Ecto neural progenitor cell (in vitro differentiated cells): ENCODE data around the gene VSTM4.

ENCODE experiments used
- DNase-seq: peaks from one replicate; pipeline ENCODE4 v3.0.0-alpha.2; 2018; ENCODE audit warnings: low spot score

Gene VSTM4, protein sequence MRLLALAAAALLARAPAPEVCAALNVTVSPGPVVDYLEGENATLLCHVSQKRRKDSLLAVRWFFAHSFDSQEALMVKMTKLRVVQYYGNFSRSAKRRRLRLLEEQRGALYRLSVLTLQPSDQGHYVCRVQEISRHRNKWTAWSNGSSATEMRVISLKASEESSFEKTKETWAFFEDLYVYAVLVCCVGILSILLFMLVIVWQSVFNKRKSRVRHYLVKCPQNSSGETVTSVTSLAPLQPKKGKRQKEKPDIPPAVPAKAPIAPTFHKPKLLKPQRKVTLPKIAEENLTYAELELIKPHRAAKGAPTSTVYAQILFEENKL

DNA sequence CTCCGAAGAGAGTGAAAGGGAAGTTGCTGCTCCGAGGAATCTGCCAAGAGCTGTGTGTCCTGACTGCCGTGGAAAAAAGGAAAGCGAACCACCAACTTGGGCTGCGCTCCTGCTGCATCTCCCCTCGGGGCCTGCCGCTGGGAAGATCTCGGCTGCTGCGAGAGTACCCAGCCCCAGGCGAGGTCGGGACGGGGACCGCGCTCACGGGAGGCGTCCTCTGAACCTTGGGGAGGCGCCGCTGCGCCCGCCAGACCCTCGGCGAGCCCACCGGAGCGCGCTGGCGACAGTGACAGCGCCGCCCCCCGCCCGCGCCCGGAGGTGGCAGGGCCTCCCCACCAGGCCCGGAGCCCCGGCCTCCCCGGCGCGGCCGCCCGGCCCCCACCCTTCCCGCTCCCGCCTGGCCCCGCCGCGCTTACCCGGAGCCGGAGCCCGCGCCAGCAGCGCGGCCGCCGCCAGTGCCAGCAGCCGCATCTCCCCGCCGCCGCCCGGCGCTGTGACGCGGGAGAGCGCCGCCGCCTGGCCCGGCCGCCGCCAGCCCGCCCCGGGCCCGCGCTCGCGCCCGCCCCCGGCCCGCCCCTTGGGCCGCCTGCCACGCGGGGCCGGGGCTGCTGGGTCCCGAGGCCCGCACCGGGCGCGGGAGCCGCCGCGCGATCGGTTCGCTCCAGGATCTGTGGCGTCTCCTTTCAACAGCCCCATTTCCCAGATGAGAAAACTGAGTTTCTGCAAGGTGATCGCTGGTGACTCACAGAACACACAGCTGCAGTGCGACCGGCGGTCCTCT lies at the start of gene VSTM4:
VSTM4 (minus strand) TSS at position 508 of the 781 bp plus-strand sequence; CDS start at position 471, 37 bp downstream.
- DNase-seq = peak; percentile 76

DNA sequence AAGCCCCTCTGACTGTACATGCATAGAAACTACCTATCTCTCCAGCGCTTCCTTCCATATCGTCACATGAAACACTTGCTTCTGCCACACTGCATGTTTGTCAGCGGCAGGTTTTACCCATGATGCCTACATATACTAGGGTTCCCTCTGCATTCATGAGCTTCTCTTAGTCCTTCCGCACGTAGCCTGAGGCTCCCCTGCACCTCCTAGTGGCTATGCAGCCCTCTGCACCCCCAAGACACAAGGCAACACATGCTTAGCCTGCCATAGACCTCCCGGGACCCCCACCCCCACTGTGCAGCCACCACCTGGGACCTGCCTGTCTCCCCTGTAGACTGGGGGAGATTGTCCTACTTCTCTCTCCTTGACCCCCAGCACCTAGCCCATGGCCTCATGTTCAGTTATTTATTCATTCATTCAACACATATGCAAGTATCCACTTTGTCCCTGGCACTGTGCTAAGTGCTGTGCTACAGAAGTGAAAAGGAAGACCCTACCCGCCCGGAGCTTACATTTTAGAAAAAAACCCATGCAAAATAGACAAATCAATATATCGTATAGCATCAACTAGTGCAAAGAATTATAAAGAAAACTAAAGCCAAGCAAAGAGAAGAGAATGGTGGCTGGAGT lies 49.4 kb upstream of the VSTM4 start:
- peak; percentile 66 for DNase-seq

DNA sequence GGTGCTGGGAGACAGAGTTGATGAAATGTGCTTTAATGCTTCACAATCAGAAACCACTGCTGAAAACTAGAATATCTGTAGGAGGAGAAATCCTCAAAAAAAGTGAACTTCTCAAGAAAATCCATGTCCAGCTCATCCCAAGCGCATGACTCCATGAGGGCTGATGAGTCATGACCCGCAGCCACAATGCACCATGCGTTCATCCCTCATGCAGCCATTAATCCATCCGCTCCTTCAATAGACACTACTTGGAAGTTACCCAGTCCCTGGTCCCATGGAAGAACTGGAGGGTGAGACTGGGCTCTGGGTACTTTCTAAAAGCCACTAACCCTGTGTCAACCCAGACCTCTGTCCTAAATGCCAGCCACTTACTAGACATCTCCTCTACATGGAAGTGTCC lies 48.4 kb upstream of the VSTM4 start:
- peak; percentile 22 for DNase-seq

DNA sequence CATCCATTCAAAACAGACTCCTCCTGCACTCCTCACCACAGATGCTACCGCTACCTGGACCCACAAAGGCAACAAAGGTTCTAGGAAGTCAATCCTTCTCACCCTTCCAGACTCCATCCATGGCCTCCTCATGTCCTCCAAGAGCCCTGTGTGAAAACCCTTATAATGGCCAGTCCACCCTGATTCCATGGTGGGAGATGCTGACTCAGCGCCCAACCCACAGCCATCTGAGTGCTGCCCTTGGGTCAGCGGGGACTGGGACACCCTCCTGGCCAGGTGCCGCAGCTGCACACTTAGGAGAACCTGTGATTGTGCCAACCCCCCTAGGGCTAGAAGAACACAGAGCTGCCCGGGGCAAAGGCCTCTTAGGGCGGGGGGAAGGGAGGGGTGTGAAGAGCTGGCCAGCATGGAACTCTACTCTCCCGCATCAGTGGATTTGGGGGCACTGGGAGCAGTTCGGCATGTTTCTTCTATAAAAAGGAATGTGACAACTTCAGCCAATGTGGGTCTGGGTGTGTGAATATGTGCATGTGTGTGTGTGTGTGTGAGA lies 47.5 kb upstream of the VSTM4 start:
- peak; percentile 25 for DNase-seq

DNA sequence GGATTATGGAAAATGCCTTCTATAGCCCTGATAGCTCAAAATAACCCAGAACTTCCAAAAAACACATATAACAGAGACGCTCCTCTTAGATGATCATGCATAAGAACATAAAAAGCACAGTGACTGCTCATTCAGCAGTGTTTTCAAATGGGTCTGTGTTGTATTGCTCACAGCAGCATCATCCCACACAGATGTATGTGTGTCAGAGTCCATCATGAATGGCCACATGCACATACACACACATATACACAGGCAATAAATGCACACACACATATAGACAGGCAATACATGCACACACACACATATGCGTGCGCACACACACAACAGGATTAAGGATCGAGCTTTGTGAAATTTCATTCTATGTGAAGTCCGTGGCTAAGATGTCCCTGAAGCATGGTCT lies 46.7 kb upstream of the VSTM4 start:
- no peak for DNase-seq

DNA sequence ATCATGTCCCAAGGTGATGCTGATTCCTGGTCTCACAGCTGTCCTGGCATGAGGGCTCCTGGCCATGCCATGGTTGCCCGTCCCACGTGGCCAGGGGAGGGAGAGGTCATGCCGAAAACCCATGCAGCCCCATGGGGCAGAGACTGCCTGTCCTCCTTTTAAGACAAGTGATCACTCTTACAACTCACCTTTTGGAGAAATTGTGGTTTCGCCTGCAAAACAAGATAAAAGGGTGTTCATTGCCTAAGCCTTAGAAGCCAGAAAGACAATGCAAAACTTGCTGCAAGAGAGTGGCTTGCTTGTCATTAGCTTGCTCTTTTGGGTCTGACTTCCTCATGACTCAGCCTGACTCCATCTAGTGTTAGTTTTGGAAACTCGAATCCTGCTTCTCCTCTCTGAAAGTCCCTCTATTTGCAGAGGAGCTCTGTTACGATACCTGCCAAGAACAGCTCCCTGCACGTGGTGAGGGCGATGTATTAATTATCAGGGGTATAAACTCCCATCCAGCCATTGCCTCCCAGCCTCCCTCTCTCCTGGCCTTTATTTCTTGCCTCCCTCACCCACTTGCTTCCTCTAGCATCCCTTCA lies 46.2 kb upstream of the VSTM4 start:
- peak; percentile 38 for DNase-seq

DNA sequence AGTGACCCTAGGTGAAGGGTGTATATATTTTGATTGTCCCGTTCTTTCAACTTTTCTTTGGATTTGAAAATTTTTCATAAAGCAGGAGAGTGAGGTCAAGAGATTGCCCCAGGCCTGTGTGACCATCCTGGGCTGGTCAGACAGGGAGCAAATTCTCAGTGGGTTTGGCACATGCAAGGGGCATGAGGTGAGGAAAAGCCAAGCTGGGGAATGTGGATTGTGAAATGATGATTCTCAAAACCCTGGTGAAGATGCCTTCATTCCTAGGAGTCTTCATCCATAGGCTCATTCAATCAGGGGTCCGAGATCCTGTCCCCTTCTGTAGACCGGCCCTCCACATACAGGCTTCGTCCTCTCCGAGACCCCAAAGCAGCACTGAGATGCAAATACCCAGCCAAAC lies 45.5 kb upstream of the VSTM4 start:
- no peak for DNase-seq

DNA sequence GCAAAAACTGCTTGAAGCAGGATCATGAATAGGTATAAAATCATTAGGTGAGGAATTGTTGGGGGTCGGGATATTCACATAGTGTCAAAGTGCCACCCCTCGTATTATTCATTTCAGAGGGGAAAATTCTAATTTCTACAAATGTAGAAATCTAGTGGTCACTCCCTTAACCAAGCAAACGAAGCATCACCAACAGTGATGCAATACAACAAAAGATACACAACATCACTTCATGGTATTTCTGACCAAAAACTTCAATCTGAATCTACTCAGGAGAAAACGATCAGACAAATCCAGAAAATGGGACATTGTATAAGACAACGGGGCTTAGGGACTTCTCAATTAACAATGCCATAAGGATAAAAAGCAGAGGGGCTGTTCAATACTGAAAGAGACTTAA lies 44.8 kb upstream of the VSTM4 start:
- no peak for DNase-seq

DNA sequence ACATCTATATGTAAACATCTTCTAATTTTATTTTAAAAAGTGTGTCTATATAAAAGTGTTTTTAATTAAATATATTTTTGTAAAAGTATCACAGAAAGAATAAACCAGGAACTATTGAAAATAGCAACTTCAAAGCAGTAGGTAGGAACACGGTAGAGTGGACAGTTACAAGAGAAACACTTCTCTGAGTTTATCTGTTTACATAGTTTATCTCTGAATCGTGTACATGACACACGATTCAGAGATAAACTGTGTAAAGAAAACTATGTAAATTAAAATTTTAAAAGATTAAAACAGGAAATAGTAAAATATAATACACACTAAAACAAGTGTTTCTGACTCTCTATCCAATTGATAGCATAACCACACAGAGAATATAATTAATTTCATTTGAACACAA lies 43.6 kb upstream of the VSTM4 start:
- no peak for DNase-seq

DNA sequence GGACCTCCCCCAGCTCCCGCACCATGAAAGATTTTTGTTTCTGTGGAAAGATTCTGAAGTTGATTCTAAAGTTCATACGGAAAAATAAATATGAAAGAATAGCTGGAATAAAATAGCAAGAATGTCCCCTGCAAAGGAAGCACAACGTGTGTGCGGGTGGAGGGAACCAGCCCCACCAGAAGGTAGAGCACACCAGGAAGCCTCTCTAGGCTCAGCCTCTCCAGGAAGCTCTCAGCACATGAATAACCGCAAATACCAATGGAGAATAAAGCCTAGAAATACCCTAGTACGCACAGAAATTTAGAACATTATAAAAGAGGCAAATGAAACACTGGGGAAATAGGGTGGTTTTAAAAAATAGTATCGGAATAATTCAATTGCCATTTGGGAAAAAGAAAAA lies 43.1 kb upstream of the VSTM4 start:
- no peak for DNase-seq

DNA sequence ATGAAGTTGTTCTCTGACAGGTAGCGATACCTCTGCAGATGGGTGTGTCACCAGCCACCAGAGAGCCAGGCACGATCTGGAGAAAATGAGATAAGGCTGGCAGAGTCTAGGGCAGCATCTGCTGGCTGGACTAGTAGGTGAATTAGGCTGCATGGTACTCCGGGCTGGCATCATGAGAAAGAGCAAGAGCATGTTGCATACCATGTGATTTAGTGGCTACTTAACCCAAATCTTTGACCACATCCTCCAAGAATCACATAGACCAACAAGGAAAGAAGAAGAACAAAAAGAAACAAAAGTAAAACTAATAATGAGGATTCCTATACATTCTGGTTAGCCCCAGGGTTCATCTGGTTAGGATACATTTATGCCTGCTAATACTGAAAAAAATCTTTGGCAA lies 41.9 kb upstream of the VSTM4 start:
- DNase-seq = no peak

DNA sequence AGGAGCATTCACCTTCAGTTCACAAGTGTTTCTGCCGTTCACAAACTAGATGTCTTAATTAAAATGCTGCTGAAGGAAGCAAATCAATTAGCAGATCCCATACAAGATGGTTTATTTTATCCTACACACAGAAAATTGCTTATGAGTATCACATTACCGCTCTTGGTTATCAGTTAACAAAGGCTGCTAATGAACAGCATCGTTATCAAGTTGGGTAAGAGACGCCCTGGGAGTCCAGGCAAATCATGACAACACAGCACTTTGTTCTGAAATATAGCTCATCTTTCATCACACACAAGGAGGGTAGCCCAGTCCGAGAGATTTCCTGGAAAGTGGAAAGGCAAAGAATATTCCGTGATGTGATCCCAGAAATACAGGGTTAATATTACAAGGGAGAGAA lies 39.3 kb upstream of the VSTM4 start:
- DNase-seq = no peak

DNA sequence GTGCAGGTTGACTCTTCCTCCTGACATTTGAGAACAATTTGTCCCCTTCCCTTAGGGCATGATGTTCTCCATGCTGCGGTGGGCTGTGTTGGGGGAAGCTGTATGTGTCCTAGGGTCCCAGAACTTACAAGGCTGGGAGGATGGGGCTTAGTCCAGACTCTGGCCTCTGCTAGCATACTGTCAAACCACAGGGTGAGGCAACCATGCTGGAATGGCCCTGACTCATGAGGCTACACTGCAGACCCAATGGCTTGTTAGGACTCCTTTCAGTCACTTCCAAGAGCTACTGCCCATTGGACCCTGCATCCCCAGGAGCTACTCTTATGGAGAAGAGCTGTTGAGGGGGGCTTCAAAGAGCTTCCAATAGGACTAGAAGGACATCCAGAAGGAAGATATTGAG lies 38.6 kb upstream of the VSTM4 start:
- DNase-seq = no peak

DNA sequence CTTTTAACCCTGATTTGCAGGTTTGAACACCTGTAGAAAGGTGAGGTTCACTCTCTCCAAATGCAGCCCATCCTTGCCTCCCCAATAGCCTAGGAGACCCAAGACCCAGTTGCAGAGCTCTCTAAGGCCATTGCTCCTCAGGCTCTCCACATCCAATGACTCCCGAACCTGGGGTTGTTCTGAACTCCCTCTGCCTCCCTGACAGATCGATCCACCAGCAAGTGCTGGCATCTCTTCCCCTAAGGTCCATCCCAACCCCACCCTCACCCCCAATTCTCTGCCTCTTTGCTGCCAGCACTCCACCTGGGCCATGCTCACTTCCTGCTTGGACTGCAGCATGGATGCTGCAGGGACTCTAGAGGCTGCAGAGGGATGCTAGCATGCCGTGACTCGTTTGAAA lies 37.8 kb upstream of the VSTM4 start:
- DNase-seq = no peak

DNA sequence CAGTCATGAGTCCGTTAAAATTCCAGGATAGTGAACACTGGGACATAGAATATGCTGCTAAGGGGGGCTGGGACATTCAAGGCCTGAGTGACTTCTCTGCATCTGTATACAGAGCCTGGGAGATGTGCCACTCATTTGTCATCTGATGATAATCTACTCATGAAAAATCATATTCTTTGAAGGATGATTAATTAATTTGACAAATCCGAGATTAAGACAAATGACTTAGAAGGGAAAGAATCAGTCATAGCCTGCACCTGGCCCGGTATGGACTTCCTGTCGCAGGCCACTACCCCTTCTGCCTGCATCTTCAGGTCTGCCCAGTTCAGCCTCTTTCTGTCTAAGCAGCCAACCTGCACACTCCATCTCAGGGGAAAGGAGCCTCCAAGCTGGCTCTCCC lies 37.3 kb upstream of the VSTM4 start:
- no peak for DNase-seq

DNA sequence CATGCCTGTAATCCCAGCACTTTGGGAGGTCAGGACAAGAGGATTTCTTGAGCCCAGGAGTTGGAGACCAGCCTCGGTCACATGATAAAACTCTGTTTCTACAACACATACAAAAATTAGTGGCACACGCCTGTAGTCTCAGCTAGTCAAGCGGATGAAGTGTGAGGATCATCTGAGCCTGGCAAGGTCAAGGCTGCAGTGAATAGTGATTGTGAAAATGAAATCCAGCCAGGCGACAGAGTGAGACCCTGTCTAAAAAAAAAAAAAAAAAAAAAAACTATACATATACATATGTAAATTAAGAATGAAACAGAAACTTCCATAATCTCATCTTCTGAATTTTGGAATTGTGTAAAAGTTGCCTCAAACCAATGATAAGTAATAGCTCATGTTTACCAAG lies 36.7 kb upstream of the VSTM4 start:
- no peak for DNase-seq

DNA sequence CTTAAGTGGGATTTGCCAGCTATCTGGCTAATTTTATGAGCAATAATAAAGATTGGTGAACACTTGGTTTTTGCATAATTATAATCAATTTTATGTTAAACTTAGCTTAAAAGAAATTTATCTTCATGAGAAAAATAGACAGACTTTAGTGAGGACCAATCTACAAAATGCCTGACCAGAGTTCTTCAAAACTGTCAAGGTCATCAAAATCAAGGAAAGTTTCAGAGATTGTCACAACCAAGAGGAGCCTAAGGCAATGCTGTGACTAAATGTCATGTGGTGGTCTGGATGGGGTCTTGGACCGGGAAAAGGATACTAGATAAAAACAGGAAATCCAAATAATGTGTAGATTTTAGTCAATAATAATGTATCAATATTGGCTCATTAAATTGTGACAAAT lies 36.2 kb upstream of the VSTM4 start:
- DNase-seq = no peak

DNA sequence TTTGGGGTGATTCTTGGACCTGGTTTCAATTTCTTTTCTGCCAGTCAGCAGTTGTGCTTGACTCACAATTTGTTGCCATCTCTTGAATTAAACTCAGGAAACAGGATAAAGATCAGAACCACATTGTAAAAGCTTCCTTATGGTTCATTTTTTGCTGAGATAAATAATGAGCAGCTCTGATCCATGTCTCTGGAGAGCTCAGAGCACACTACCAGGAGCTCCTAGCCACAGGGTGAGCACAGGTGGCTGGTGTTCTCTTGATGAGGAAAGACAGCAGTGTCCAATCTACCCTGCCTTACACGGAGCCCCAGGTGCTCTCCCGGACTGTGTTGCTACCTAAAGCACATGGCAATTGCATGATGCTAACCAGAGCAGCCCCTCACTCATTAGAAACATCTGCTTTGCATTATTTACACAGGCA lies 35.7 kb upstream of the VSTM4 start:
- DNase-seq = no peak

DNA sequence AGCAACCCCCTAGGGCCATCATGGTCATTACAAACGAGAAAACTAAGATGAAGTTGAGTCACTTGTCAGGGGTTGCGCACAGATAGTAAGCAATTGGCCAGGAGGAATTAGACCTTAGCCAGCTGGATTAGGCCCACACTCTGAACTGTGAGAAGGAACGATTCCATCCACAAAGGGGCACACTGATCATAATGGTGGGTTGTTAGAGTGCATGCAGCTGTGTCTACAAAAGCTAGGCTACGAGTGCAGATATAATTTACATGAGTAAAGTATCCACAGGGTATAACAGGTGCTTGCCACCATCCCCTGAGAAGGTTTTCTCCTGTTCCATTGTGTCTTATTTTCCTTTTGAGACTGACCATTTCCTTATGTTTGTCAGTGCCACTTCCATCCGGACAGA lies 35.1 kb upstream of the VSTM4 start:
- DNase-seq = no peak

DNA sequence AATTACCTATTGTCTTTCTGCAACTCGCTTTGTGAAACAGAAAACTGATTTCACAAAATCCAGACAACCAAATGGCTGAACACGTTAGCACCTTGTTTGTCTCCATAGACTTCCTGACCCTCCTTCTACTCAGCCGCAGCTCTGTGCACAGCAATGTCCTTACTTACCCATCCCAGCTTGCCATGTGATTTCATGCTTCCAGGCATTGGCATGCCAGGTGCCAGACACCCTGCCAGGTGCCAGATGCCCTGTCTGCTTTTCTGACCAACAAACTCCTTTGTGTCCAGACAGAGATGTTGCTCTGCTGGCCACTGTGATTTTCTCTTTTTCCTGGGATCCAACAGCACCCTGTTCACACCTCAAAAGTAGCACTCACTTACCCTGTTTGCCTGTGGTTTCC lies 34.6 kb upstream of the VSTM4 start:
- DNase-seq = no peak

DNA sequence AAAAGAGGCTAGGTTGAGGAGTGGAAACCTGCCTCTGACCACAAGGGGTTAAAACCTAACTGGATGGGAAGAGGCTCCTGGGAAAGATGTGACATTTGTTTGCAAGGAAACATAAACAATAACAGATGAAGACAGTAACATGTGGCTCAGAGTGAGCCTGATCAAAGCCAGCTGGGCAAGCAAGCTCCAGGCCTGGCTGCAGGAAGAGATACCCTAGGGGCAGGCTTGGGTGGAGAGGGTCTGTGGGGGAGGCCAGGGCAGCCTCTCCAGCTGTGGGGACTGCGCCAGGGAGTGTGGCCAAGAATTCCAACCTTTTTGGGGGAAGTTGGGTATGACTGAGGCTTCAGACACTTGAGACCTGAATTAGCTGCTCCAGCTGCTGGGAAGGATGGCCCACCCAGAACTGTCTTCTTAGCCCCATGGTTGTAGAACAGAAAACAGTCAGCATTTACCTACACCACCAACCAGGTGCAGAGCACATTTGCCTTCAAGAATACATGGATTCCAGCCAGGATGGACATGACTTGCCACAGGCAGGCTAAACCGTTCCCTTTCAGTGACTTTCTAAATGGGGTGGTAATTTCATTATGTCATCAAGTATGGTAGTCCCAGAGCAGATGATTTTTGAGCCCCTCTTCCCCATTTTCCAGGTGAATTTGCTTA lies 28.9 kb upstream of the VSTM4 start:
- no peak for DNase-seq

DNA sequence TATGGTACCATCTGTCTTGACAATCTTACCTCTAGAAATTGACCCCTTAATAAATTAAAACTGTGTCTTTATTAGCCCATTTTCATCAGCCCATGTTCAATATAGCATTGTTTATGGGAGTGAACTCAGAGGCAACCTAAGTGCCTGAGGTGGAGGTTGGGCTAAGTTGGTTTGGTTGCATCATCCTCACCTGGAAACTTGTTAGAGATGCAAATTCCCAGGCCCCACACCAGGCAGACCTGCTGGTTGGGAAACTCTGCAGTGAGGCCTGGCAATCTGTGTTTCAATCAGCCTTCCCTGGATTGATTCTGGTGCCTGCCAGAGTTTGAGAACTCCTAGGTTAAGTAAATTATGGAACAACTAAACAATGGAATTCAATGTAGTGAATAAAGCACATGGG lies 27.9 kb upstream of the VSTM4 start:
- peak; percentile 4 for DNase-seq
